ENCODE data around the gene CD63.

The CD63 gene

DNA sequence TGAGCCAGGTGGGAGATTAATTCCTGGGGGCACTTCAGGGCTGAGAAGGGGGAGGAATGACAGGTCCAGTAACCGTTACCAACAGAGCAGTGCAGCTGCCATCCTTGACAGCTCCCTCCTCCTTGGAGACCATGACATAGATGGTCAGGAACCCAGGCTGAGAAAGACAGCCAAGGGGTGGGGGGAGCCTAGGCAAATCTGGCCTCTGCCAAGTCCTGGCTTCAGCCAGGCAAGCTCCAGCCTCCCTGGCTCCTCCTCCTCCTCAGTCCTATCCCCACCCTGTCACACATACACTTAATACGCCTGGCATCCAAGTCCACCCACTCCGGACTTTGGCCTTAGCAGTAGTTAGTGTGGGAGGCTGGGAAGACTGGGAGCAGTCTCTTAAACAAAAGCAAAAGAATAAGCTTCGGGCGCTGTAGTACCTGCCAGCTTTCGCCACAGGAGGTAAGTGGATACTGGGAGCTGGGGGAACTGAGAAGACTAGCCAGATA, 8.7 kb downstream of the CD63 start, which contains the start of gene RDH5:
Gene RDH5 (plus strand): TSS at position 323 of the 494 bp plus-strand sequence. CDS start 792 bp downstream, outside the sequence.
- no peak for DNase-seq

- DNase-seq = no peak
These were observed 9.4 kb downstream of the CD63 start for GRCh38 chr12:55719371-55719770.

- no peak for DNase-seq
These were observed 10.1 kb downstream of the CD63 start for GRCh38 chr12:55718624-55719275.

GRCh38 chr12:55718015-55718414, 10.8 kb downstream of the CD63 start:
- no peak for DNase-seq

DNA sequence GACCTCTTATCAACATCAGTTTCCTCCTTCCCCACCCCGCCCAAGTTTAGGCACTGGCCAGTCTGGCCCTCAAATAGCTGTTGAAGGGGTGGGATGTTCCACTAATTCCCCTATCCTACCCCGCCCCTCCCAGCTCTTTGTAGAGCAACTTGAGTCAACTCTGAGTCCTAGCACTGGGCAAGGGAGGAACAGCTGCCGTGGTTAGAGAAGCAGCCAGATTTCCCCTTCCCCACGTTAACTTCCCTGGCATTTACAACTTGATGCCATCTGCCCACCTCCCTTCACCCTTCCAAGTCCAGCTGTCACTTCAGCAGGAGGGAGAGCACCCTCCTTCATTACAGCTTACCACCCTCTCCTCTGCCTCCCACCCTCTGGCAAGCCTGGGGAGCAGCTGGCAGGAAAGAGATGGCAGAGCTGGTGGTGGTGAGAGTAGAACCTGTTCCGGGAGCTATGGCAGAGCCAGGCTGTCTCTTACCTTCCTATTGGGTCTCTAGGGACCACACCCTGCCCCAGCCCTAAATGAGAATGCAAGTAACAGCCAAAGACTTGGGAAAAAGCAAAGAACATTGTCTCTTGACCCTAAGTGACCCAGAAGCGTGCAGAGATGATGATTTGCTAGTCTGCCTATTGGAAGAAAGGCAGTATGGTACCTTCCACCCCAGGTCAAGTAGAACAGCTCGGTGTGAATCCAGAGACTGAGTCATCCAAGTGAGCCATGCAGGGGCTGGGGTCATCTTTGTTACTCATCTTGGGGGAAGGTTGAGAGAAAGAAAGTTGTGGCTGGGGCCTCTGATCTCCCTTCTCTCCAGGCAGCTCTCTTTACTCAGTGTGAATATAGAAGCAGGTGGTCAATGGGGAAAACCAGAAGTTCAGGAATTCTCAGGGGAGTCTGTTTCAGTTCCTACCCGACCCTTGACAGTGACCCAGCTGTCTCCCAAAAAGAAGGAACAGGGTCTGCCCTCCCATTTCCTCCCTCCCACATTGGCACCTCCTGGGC, 11.5 kb downstream of the CD63 start:
- no peak for DNase-seq

DNA sequence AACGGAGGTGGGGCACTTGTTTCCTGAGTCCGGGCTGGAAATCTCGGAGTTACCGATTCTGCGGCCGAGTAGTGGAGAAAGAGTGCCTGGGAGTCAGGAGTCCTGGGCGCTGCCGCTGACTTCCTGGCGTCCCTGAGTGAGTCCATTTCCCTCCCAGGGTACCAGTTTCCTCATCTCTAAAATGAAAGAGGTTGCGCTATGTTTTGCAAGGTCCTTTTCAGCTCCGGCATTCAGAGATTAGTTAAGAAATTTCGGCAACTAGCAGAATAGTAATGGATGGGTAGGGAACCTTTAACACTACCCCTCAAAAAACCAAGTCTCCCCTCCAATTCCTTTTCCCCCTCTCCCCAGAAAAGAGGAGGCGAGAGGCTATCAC, 12.2 kb downstream of the CD63 start:
- DNase-seq = no peak

DNA sequence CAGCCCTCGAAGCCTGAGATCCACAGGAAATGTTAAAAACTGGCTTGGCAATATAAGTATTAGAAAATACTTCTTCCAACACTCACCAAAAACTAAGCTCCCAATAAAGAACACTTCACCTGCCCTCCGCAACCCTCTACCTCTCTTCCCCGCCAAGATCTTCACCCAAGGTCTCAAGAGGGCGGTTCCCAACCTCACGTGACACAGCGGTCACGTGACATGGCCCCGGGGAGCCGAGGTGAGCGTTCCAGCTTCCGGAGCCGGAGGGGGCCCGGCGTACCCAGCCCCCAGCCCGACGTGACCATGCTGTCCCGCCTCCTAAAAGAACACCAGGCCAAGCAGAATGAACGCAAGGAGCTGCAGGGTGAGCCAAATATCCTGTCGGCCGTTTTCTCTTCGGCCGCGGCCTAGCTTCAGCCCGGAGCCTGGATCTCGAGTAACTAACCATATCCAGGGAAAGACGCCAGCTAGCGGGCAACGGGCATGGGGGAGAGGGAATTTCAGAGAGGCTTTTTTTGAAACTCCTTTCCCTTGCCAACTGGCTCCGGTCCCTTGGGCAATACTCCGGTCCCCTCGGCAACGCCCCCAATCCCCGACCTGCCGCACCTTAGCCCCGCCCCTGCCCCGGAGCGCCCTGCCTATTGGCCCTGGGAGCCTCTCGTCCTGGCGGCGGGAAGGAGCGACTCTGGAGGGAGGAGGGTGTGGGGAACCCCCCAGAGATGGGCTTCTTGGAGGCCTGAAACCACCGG, 12.8 kb downstream of the CD63 start, which contains the start of gene BLOC1S1:
Gene BLOC1S1 (plus strand): TSS at position 214 of the 749 bp plus-strand sequence. CDS start 6 bp downstream, at position 220.
- DNase-seq = peak; percentile 89 to 91

GRCh38 chr12:55715169-55715764, 13.5 kb downstream of the CD63 start:
- DNase-seq = no peak

- no peak for DNase-seq
These were observed 15.1 kb downstream of the CD63 start for GRCh38 chr12:55713721-55714120.

- no peak for DNase-seq
These were observed 16.0 kb downstream of the CD63 start for GRCh38 chr12:55712700-55713415.

GRCh38 chr12:55711786-55712553, 16.8 kb downstream of the CD63 start:
- DNase-seq = no peak

GRCh38 chr12:55708695-55709233, 20.0 kb downstream of the CD63 start:
- DNase-seq = no peak

- DNase-seq = peak; percentile 56 to 62
These were observed 20.7 kb downstream of the CD63 start, which contains the start of gene ITGA7 for GRCh38 chr12:55707841-55708694. ITGA7 (minus strand) TSS chr12:55707904; CDS start chr12:55707682, 222 bp downstream.

DNA sequence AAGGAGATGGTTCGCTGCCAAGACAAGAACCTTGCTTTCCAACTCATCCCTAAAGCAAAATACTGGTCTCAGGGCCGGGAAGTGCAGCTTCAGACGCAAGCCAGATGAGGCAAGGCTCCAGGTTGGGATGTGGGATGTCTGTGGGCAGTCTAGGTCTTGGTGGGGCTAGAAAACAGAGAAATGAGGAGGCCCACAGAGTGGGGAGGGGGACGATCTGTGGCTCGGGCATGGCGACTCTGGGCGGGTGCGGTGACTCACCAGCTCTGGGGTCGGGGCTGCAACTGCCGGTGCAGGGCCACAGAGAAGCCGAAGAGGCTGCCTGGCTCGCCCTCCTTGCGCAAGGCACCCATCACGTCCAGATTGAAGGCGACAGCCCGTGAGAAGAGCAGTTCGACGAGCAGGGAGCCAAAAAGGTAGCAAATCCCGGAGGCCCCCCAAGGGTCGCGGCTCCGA, 21.6 kb downstream of the CD63 start:
- DNase-seq = no peak

GRCh38 chr12:55706568-55707218, 22.1 kb downstream of the CD63 start:
- no peak for DNase-seq

GRCh38 chr12:55705782-55706402, 22.9 kb downstream of the CD63 start:
- peak; percentile 15 to 19 for DNase-seq

- DNase-seq = no peak
These were observed 23.7 kb downstream of the CD63 start for GRCh38 chr12:55704824-55705718.

Data from CD4-positive, alpha-beta T cell treated with Interleukin-1 beta for 1 hour (primary cell).